Omental fat pad (tissue), 4 donors: Measurements from ENCODE around the gene CEP41. TPM values are rescaled to one million over a fixed set of nuclear protein-coding genes. Genes with fewer than 3 reads are reported as not detected.

Source experiments
- ATAC-seq: fragments of 150-250 bp; one replicate; pipeline ENCODE4 v1.9.1; 2016; ENCODE audit warnings: mild to moderate bottlenecking, moderate library complexity; ENCODE audit not compliant: low FRiP score
- DNase-seq: peaks from one replicate; pipeline ENCODE4 v3.0.0-alpha.2; 2019; ENCODE audit warnings: low spot score
- CTCF ChIP-seq, 3 donors: fragments of 450-650 bp; IDR thresholded peaks; one replicate each; pipeline ENCODE4 v1.5.1; 2016 to 2017; ENCODE audit warnings: antibody characterized with exemption in 3 of 3, mild to moderate bottlenecking in 3 of 3, moderate library complexity in 2 of 3
- total RNA-seq, 4 donors: library from RNA; depleted of rRNA; stranded (reverse); fragments of >200 nt; gene quantifications; one replicate each; pipeline ENCODE4 v1.1.0, GENCODE V29; 2016

Gene CEP41
- total RNA-seq, 4 donors from 2014 or later: 6.8 to 11.8 (median 8.5) TPM

DNA sequence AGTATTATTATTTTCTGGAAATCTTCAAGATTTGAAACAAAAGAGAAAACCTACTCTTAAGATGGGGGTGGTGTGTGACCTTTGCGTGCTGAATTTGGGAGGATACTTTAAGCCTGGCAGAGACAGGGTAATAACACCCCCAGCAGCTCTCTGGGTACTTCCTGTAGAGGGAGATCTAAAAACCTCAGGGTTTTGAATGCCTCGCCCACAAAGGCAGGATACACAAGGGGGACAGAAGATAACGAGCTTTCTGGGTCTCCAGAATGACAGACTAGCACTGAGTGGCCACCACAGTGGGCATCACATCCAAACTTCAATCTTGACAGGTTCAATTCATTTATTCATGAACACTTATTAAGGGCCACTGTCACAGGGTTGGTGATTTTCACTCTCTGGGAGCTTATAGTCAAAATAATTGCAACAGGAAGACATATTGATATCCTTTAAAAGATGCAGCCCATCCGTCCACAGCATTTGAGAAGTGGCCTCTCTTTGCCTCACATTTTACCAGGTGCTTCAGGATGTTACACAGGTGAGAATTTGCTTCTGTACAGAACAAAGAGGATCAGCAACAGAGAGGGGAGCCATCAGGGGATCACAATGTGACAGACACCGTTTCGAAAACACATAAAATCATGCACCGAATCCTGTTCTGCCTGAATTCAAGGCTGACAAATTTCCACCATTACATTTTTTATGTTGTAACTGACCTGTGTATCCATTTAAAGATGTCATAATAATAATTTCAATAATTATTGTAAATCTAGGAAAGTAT is 46.2 kb downstream of the CEP41 start:
- DNase-seq: no peak
- no peak for ATAC-seq
- TF ChIP-seq CTCF (IDR thresholded peaks at IDR 0.05): no peak

DNA sequence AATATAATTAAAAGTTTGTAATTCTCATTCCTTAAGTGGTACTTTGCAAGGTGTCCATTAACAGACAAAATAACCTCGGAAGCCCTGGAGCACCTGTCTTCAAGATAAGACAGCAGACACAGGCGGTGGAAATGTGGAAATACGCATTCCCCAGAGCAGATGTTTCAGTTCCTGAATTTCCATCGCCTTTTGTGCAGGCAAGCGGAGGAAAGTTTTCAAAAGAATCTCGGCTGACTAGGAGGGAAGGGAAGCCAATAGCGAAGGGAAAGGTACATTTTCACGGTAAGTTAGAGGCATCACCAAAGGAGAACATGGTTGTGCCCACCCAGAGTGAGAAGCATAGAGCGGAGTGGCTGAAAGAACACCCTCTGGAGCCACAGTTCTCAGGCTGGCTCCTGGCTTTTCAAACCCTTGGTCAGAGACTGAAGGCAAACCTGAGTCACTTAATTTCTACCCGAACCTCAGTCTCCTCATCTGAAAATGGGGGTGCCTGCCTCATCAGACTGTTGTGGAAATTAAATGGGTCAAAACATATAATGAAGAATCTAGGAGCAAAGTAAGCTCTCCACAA is 46.9 kb downstream of the CEP41 start:
- TF ChIP-seq CTCF (IDR thresholded peaks at IDR 0.05): no peak
- ATAC-seq: no peak
- no peak for DNase-seq

DNA sequence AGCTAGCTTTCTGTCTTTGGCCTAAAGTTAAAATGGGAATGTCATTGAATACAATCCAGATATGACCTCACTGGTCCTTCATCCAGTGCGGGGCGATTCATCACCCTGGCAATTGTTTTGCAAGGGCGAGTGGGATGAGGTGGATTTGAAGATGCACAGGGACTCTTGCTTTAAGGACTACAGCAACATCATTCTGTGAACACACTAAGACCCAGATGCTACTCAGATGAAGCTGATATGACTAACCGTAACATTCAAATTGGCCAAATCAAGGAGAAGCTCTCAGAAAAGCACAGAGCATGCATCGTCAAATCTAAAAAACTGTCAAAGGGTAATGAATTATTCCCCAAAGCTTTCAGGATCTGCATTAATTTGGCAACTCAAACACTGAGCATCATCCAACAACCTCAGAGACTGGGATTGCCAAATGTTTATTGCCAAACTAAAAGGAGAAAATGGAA is 47.7 kb downstream of the CEP41 start:
- ATAC-seq (peak; percentile 83), DNase-seq (no peak)
- TF ChIP-seq CTCF (IDR thresholded peaks at IDR 0.05): no peak

- ATAC-seq: peak; percentile 31
- no peak for TF ChIP-seq CTCF (IDR thresholded peaks at IDR 0.05)
- no peak for DNase-seq
Observed at GRCh38 chr7:130390486-130390885, 50.3 kb downstream of the CEP41 start.

DNA sequence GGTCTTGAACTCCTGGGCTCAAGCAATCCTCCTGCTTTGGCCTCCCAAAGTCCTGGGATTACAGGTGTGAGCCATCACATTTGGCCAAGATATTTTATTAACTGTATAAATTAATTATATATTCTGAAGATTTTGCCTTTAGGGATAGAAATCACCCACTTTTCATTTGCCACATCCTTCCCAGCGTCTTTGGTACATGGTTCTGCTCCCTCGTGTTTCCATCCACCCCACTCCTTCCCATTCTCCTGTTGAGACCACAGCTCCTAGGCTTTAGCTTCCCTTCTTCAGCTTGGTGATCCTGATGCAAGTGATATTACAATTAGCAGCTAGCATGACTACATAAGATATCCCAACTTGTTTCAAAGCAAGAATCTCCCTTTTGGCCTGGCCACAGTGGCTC is 52.1 kb downstream of the CEP41 start:
- no peak for ATAC-seq
- no peak for TF ChIP-seq CTCF (IDR thresholded peaks at IDR 0.05)
- no peak for DNase-seq

DNA sequence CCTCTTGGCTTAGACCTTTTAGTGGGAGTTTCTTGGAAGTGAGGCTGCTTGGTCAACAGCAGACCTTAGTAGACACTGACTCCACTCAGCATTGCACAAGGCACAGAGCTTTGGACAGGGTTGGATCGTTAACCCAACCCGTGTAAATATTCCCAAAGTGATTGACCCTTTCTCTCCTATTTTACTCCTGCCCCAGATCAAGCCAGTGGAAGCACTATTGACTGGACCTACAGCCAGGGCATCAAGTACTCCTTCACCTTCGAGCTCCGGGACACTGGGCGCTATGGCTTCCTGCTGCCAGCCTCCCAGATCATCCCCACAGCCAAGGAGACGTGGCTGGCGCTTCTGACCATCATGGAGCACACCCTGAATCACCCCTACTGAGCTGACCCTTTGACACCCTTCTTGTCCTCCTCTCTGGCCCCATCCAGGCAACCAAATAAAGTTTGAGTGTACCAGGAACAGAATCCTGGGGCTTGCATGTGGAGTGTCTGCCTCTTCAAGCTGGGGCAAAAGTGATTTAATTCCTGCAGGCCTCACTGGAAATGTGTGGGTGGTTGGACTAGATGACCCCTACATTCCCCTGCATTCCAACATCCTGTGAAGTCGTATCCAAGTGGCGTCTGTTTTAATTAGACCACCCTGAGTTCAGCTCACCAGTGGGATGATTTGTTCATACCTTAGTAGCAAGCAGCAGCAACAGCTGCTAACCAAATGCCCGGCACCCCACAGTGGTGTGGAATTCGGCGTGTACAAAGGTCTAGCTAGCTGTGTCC is 53.0 kb downstream of the CEP41 start:
- DNase-seq (no peak), ATAC-seq (peak; percentile 43)

More for the DNA sequence above, 53.0 kb downstream of the CEP41 start:
- TF ChIP-seq CTCF (IDR thresholded peaks at IDR 0.05): no peak
